A549 (cell line): Measurements from ENCODE around the gene NASP. TPM values are rescaled to one million over a fixed set of nuclear protein-coding genes. Genes with fewer than 3 reads are reported as not detected.
A peak's percentile ranks its signal among the peaks of the same experiment; 100 is the strongest.

Source experiments
- ATAC-seq, 2 experiments: fragments of 200-7000 bp in 1 of 2; fragments of >200 bp in 1 of 2; cut with Nextera tagmentation in 1 of 2; cut with Tn5 transposase in 1 of 2; 3 replicates each; pipeline versions ENCODE4 v1.8.0 to v1.9.1; 2018 to 2020; ENCODE audit warnings: mild to moderate bottlenecking in 1 of 2, moderate library complexity in 1 of 2
- CTCF ChIA-PET: fragments of 300-600 bp; sonication (Branson Sonifier 250); formaldehyde crosslinking; extraction: SDS; loops from one replicate; lab custom pipeline; 2021; ENCODE audit warnings: antibody characterized with exemption, inconsistent platforms; lab: Yijun Ruan, JAX
- POLR2A ChIA-PET: fragments of 350-600 bp; formaldehyde crosslinking; extraction: SDS; loops from one replicate; lab custom pipeline; 2021; ENCODE audit warnings: antibody characterized with exemption, inconsistent platforms; lab: Yijun Ruan, JAX
- DNase-seq, 2 experiments: peaks; one replicate each; pipeline versions ENCODE4 v3.0.0 to v3.0.0-alpha.2; 2011 to 2016; ENCODE audit warnings: low read depth in 1 of 2, low spot score in 1 of 2
- FAIRE-seq: peaks from 2 replicates; lab custom pipeline; 2011; peaks lifted over from hg19 to GRCh38; lab: Jason Lieb, UNC
- H3K27ac ChIP-seq, 2 experiments: fragments of >200 bp; sonication (Bioruptor Twin); formaldehyde crosslinking; 3 replicates each; pipeline ENCODE4 v1.5.1; 2016 to 2017
- H3K4me1 ChIP-seq: fragments of >200 bp; sonication (Bioruptor Twin); formaldehyde crosslinking; 3 replicates; pipeline ENCODE4 v1.6.1; 2016
- H3K4me2 ChIP-seq: fragments of >200 bp; sonication (Bioruptor Twin); formaldehyde crosslinking; 3 replicates; pipeline ENCODE4 v1.6.1; 2016
- H3K4me3 ChIP-seq: fragments of >200 bp; sonication (Bioruptor Twin); formaldehyde crosslinking; 3 replicates; pipeline ENCODE4 v1.5.1; 2016
- H3K9me3 ChIP-seq: fragments of >200 bp; sonication (Bioruptor Twin); formaldehyde crosslinking; 3 replicates; pipeline ENCODE4 v1.6.1; 2016
- BHLHE40 ChIP-seq: IDR thresholded peaks from 2 replicates; pipeline ENCODE4 v1.6.1; 2012; ENCODE audit warnings: low read depth, low read length, inconsistent platforms
- CEBPB ChIP-seq, 2 experiments: fragments of >200 bp in 1 of 2; sonication (Bioruptor Twin) in 1 of 2; formaldehyde crosslinking in 1 of 2; IDR thresholded peaks; 2 replicates each; pipeline ENCODE4 v1.6.1; 2012 to 2016
- EHF ChIP-seq: fragments of 250-450 bp; sonication (Bioruptor Pico); IDR thresholded peaks from 2 replicates; pipeline ENCODE4 v1.5.0; 2020; ENCODE audit warnings: mild to moderate bottlenecking
- EHMT2 ChIP-seq: fragments of 200-600 bp; sonication (generic); IDR thresholded peaks from 2 replicates; pipeline ENCODE4 v1.6.1; 2016; ENCODE audit warnings: antibody characterized with exemption, low read depth, mild to moderate bottlenecking, moderate library complexity
- EP300 ChIP-seq, 2 experiments: fragments of >200 bp; sonication (Bioruptor Twin); formaldehyde crosslinking; IDR thresholded peaks; 2 replicates in 1 of 2; 3 replicates in 1 of 2; pipeline ENCODE4 v1.6.1; 2016 to 2017
- FOSB ChIP-seq: fragments of 250-450 bp; sonication (Bioruptor Pico); IDR thresholded peaks from 2 replicates; pipeline ENCODE4 v1.5.0; 2020; ENCODE audit warnings: mild to moderate bottlenecking, moderate library complexity
- GATA3 ChIP-seq: IDR thresholded peaks from 2 replicates; pipeline ENCODE4 v1.6.1; 2012; ENCODE audit warnings: borderline replicate concordance
- HEYL ChIP-seq: fragments of 250-450 bp; sonication (Bioruptor Pico); IDR thresholded peaks from 2 replicates; pipeline ENCODE4 v1.8.0; 2021; ENCODE audit warnings: mild to moderate bottlenecking, moderate library complexity
- JUNB ChIP-seq: fragments of >200 bp; sonication (Bioruptor Twin); formaldehyde crosslinking; IDR thresholded peaks from 2 replicates; pipeline ENCODE4 v1.6.1; 2016
- KDM1A ChIP-seq: fragments of 200-600 bp; sonication (generic); IDR thresholded peaks from 2 replicates; pipeline ENCODE4 v1.6.1; 2016; ENCODE audit warnings: low read depth, mild to moderate bottlenecking
- NR3C1 ChIP-seq: fragments of >200 bp; sonication (Bioruptor Twin); formaldehyde crosslinking; IDR thresholded peaks from 3 replicates; pipeline ENCODE4 v1.6.1; 2017
- RFX5 ChIP-seq: fragments of 450-650 bp; IDR thresholded peaks from 2 replicates; pipeline ENCODE4 v1.7.1; 2014; ENCODE audit warnings: antibody characterized with exemption, mild to moderate bottlenecking, moderate library complexity
- ZNF302 ChIP-seq: fragments of 250-450 bp; sonication (Bioruptor Pico); IDR thresholded peaks from 2 replicates; pipeline ENCODE4 v1.9.0; 2021; ENCODE audit warnings: inconsistent platforms, mild to moderate bottlenecking, moderate library complexity
- ZSCAN20 ChIP-seq: fragments of 250-450 bp; sonication (Bioruptor Pico); IDR thresholded peaks from 2 replicates; pipeline ENCODE4 v1.8.0; 2022; ENCODE audit warnings: mild to moderate bottlenecking, moderate library complexity
- WGBS: methylation state at CpG from one replicate; pipeline ENCODE4 v1.1.6; 2017; ENCODE audit errors: missing lambda C conversion rate; 5-methylcytosine and 5-hydroxymethylcytosine counted together
- polyA plus RNA-seq, 4 experiments: library from polyadenylated mRNA; depleted of rRNA in 3 of 4; stranded (reverse); fragments of >200 nt; fragmentation: RNase III in 1 of 4; extraction: RNeasy Plus Mini Kit Qiagen cat#74134 plus additional on column Dnase treatment in 1 of 4; gene quantifications; 2 replicates in 3 of 4; 3 replicates in 1 of 4; pipeline ENCODE4 v1.2.3, GENCODE V29; 2011 to 2017
- TF ChIP-seq, protein P1 (sequence below): fragments of 150-350 bp; IDR thresholded peaks from 2 replicates; pipeline ENCODE4 v1.6.1; 2014; ENCODE audit warnings: low read depth, mild to moderate bottlenecking, low read length
- TF ChIP-seq, protein P2 (sequence below): fragments of >200 bp; sonication (Bioruptor Twin); formaldehyde crosslinking; IDR thresholded peaks from 3 replicates; pipeline ENCODE4 v1.5.1; 2016
- TF ChIP-seq, protein P3 (sequence below): fragments of 200-600 bp; sonication (generic); IDR thresholded peaks from 2 replicates; pipeline ENCODE4 v1.6.1; 2016; ENCODE audit warnings: antibody characterized with exemption, mild to moderate bottlenecking, moderate library complexity
- TF ChIP-seq, protein P4 (sequence below): fragments of 250-450 bp; sonication (Bioruptor Pico); IDR thresholded peaks from 2 replicates; pipeline ENCODE4 v1.5.0; 2020; ENCODE audit warnings: low read depth, mild to moderate bottlenecking, moderate library complexity

Gene NASP
- polyA plus RNA-seq, 2 of the 4 experiments (the other 2 are of a cell fraction): 139 to 272 TPM

DNA sequence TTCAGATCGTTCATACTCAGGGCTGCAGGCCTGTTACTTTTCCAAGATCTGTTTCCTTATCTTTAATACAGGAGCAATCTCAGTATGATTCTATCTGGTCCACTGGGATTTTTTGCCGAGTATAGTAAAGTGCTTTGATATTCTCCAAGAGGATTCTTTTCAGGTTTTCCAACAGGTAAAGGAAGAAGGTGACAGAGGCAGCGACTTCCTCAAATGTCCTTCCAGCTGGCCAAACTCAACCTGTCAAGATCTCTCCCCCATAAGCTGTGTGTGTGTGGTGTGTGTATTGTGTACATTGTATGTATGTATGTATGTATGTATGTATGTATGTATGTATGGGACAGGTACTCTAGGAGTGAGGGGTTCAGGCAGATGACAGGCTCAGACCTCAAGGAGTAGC is 32.2 kb upstream of the NASP start (continued):
- TF ChIP-seq EHF (CRISPR knock-in tag): no peak
- no peak for TF ChIP-seq HEYL (CRISPR knock-in tag)
- TF ChIP-seq, all 56 proteins: peak for 0

DNA sequence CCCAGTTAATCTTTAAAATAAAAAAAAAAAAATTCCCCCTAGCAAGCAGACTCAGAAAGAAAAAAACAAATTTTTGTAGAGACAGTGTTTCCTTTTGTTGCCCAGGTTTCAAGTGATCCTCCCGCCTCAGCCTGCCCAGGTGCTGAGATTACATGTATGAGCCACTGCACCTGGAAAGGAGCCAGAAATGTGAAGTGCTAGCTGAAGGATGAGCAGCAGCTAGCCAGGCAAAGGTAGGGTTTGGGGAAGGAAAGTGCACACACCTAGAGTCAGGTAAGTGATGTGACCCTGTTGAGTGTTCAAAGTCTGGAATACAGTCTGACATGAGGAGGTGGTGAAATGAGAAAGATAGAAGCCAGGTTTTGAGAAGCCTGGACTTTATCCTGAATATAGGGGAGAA is 31.5 kb upstream of the NASP start:
- H3K27ac ChIP-seq: peak overlapping the region in 1 of 2 experiments; percentile 91; a peak in 1 of 6 replicates
- 82% methylated on average over 1 of the region's 1 CpG for whole genome bisulfite sequencing
- H3K9me3 ChIP-seq: no peaks in the 10 kb centered on the region
- POLR2A ChIA-PET: interaction anchor here (5.3 kb wide), 1 partner anchor 31 kb away, joined by 81 read pairs; the partner anchor contains the start of gene PRDX1
- peak overlapping the region; percentile 72; the same call in 1 of the 3 replicates for H3K4me3 ChIP-seq
- peaks cover 28% of the 10 kb centered on the region for H3K4me1 ChIP-seq
- peak overlapping the region; percentile 71 for H3K4me2 ChIP-seq
- no peak for TF ChIP-seq FOSB (CRISPR knock-in tag)
- TF ChIP-seq, protein P1, sequence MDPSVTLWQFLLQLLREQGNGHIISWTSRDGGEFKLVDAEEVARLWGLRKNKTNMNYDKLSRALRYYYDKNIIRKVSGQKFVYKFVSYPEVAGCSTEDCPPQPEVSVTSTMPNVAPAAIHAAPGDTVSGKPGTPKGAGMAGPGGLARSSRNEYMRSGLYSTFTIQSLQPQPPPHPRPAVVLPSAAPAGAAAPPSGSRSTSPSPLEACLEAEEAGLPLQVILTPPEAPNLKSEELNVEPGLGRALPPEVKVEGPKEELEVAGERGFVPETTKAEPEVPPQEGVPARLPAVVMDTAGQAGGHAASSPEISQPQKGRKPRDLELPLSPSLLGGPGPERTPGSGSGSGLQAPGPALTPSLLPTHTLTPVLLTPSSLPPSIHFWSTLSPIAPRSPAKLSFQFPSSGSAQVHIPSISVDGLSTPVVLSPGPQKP: no peak
- no peak for TF ChIP-seq RFX5
- no peak for TF ChIP-seq BHLHE40
- TF ChIP-seq, protein P2, sequence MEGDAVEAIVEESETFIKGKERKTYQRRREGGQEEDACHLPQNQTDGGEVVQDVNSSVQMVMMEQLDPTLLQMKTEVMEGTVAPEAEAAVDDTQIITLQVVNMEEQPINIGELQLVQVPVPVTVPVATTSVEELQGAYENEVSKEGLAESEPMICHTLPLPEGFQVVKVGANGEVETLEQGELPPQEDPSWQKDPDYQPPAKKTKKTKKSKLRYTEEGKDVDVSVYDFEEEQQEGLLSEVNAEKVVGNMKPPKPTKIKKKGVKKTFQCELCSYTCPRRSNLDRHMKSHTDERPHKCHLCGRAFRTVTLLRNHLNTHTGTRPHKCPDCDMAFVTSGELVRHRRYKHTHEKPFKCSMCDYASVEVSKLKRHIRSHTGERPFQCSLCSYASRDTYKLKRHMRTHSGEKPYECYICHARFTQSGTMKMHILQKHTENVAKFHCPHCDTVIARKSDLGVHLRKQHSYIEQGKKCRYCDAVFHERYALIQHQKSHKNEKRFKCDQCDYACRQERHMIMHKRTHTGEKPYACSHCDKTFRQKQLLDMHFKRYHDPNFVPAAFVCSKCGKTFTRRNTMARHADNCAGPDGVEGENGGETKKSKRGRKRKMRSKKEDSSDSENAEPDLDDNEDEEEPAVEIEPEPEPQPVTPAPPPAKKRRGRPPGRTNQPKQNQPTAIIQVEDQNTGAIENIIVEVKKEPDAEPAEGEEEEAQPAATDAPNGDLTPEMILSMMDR: no peak
- no peak for TF ChIP-seq EP300 (IDR thresholded peaks at IDR 0.05)
- TF ChIP-seq EHF (CRISPR knock-in tag): no peak
- FAIRE-seq (no peak), ATAC-seq (no peak), DNase-seq (no peak)
- CTCF ChIA-PET: interaction anchor here (1.8 kb wide), 1 partner anchor 31 kb away, joined by 4 read pairs; the partner anchor contains the start of gene PRDX1

DNA sequence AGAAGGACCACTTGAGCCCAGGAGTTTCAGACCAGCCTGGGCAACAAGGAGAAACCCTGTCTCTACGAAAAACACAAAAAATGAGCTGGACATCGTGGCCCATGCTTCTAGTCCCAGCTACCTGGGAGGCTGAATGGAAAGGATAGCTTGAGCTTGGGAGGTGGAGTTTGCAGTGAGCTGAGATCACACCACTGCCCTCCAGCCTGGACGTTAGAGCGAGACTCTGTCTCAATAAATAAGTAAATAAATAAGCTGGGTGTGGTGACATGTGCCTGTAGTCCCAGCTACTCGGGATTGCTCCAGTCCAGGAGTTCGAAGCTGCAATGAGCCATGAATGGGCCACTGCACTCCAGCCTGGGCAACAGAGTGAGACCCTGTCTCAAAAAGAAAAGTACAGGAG is 29.6 kb upstream of the NASP start:
- ATAC-seq (no peak), DNase-seq (peak in 1 of 2 experiments; percentile 35), FAIRE-seq (no peak)
- Histone ChIP-seq H3K27ac (peak overlapping the region in 1 of 2 experiments; percentile 8; a peak in 1 of 6 replicates), H3K4me2 (peak overlapping the region; percentile 38; the same call in 2 of the 3 replicates), H3K4me3 (no peak overlapping the region), H3K9me3 (no peaks in the 10 kb centered on the region), H3K4me1 (peaks cover 32% of the 10 kb centered on the region)
- TF ChIP-seq EHF (CRISPR knock-in tag): no peak
- no peak for TF ChIP-seq ZSCAN20
- no peak for TF ChIP-seq CEBPB (IDR thresholded peaks at IDR 0.05)
- no peak for TF ChIP-seq NR3C1
- no peak for TF ChIP-seq GATA3
- no peak for TF ChIP-seq KDM1A
- no peak for TF ChIP-seq ZNF302 (CRISPR knock-in tag)
- WGBS: 37% methylated on average over 6 of the region's 6 CpGs
- ChIA-PET CTCF (interaction anchor here (1.4 to 2.6 kb wide), 3 partner anchors 16 to 36 kb away, joined by 3 to 16 read pairs (median 4); partner anchors contain the start of gene PRDX1), POLR2A (interaction anchor here (0.6 to 5.3 kb wide), 2 partner anchors 33 to 123 kb away, joined by 4 to 81 read pairs; partner anchors contain the start of gene PRDX1)

DNA sequence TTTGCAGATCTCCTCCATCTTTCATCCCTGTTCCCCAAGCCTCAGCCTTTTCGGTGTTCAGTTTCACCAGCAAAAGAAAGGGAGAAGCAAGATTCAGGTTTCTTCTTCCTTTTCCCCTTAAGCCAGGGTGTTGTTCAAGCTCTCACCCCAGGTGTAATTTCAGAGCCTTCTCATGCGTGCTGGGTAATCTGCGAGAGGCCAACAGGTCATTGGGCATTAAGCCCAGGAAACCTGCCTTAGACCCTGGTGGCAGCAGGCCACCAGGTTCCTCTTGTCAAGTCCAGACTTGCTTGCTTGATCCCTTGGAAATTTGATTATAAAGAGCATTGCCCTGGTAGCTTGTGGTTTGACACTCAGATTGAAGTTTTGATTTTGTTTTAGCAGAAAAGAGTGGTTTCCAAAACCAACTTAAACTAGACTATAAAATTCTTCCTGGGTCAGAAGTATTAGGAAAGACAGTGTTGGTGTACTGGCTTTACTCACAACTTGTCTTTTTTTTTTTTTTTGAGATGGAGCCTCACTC is 26.4 kb upstream of the NASP start:
- H3K4me2 ChIP-seq: peak overlapping the region; percentile 14; the same call in 1 of the 3 replicates
- ATAC-seq: no peak
- H3K4me1 ChIP-seq: peaks cover 21% of the 10 kb centered on the region
- H3K4me3 ChIP-seq: no peak overlapping the region
- no peak for FAIRE-seq
- DNase-seq: no peak
- CTCF ChIA-PET: interaction anchor here (0.7 to 2.2 kb wide), 5 partner anchors 9 to 86 kb away, joined by 3 to 18 read pairs (median 3); no protein-coding TSS in a partner anchor
- POLR2A ChIA-PET: interaction anchor here (1.0 to 1.2 kb wide), 2 partner anchors 36 to 37 kb away, joined by 3 to 4 read pairs; partner anchors contain the start of gene PRDX1
- TF ChIP-seq EHMT2: no peak
- TF ChIP-seq, protein P3, sequence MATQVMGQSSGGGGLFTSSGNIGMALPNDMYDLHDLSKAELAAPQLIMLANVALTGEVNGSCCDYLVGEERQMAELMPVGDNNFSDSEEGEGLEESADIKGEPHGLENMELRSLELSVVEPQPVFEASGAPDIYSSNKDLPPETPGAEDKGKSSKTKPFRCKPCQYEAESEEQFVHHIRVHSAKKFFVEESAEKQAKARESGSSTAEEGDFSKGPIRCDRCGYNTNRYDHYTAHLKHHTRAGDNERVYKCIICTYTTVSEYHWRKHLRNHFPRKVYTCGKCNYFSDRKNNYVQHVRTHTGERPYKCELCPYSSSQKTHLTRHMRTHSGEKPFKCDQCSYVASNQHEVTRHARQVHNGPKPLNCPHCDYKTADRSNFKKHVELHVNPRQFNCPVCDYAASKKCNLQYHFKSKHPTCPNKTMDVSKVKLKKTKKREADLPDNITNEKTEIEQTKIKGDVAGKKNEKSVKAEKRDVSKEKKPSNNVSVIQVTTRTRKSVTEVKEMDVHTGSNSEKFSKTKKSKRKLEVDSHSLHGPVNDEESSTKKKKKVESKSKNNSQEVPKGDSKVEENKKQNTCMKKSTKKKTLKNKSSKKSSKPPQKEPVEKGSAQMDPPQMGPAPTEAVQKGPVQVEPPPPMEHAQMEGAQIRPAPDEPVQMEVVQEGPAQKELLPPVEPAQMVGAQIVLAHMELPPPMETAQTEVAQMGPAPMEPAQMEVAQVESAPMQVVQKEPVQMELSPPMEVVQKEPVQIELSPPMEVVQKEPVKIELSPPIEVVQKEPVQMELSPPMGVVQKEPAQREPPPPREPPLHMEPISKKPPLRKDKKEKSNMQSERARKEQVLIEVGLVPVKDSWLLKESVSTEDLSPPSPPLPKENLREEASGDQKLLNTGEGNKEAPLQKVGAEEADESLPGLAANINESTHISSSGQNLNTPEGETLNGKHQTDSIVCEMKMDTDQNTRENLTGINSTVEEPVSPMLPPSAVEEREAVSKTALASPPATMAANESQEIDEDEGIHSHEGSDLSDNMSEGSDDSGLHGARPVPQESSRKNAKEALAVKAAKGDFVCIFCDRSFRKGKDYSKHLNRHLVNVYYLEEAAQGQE: no peak
- no peak for TF ChIP-seq JUNB
- TF ChIP-seq, protein P4, sequence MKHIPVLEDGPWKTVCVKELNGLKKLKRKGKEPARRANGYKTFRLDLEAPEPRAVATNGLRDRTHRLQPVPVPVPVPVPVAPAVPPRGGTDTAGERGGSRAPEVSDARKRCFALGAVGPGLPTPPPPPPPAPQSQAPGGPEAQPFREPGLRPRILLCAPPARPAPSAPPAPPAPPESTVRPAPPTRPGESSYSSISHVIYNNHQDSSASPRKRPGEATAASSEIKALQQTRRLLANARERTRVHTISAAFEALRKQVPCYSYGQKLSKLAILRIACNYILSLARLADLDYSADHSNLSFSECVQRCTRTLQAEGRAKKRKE (CRISPR knock-in tag): no peak
- 81% methylated on average over 3 of the region's 3 CpGs for WGBS
- H3K27ac ChIP-seq: peak overlapping the region; percentile 17 to 42; a peak in 1 of 6 replicates
- no peaks in the 10 kb centered on the region for H3K9me3 ChIP-seq
